ENCODE measurements around the gene PCBP3. TPM values are rescaled to one million over a fixed set of nuclear protein-coding genes. Genes with fewer than 3 reads are reported as not detected.

The PCBP3 gene
- total RNA-seq, 2 experiments from 2014 or later: 3.4 to 3.8 TPM

DNA sequence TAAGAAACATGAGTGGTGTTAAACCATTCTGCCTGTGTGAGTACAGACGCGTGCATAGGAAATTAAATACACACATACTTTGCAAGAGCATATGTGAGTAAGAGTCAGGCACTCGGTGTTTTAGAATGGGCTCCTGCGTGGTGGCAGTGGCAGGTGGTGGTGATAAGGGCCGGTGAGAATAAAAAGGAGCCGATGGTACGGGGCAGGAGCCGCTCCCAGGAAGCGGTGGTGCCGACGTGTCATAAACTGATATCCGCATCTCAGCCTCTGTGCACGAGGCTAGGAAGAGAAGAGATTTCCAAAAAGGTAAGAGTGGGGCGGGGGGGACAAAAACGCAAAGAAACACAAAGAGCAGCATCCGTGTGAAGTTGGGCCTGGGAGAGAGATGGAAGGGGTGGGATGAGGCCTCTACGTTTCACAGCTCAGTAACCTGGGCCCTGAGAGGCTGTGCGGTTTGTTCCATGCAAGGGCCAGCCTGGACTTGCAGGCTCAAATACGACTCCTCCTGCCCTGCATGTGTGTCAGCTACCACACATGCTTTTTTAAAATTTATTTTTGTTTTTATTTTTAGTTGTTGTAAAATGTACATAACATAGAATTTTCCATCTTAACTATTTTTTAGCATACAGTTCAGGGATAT is 210.3 kb downstream of the PCBP3 start:
- Mint-ChIP-seq H3K4me3 (no peak overlapping the region), H3K36me3 (ENCODE audit: low read depth) (no peaks in the 10 kb centered on the region), H3K9me3 (no peaks in the 10 kb centered on the region), H3K27ac (no peak overlapping the region), H3K4me1 (ENCODE audit: low read depth) (no peaks in the 10 kb centered on the region), H3K27me3 (no peaks in the 10 kb centered on the region)
- POLR2A ChIA-PET: no interaction called here
- TF ChIP-seq, protein P1, sequence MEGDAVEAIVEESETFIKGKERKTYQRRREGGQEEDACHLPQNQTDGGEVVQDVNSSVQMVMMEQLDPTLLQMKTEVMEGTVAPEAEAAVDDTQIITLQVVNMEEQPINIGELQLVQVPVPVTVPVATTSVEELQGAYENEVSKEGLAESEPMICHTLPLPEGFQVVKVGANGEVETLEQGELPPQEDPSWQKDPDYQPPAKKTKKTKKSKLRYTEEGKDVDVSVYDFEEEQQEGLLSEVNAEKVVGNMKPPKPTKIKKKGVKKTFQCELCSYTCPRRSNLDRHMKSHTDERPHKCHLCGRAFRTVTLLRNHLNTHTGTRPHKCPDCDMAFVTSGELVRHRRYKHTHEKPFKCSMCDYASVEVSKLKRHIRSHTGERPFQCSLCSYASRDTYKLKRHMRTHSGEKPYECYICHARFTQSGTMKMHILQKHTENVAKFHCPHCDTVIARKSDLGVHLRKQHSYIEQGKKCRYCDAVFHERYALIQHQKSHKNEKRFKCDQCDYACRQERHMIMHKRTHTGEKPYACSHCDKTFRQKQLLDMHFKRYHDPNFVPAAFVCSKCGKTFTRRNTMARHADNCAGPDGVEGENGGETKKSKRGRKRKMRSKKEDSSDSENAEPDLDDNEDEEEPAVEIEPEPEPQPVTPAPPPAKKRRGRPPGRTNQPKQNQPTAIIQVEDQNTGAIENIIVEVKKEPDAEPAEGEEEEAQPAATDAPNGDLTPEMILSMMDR (IDR thresholded peaks at IDR 0.05): no peak
- H3K9me3 ChIP-seq (ENCODE audit: control insufficient read depth in 1 of 2, insufficient read depth in 1 of 2, low read length in 2 of 2): peaks cover 0 to 3% of the 10 kb centered on the region in 2 experiments
- no peak overlapping the region for H3K27ac ChIP-seq (ENCODE audit: low read depth in 1 of 2, low read length in 2 of 2)
- peak in 1 of 14 experiments; percentile 10 for DNase-seq
- ATAC-seq (ENCODE audit: poor library complexity): no peak
- CTCF ChIA-PET: no interaction called here
- intact Hi-C loops (cut with DNase I, micrococcal nuclease): no loop called here
- H3K27me3 ChIP-seq (ENCODE audit: control insufficient read depth in 1 of 2, insufficient read depth in 2 of 2, low read length in 2 of 2): no peaks in the 10 kb centered on the region
- H3K4me1 ChIP-seq (ENCODE audit: insufficient read depth, low read length): no peaks in the 10 kb centered on the region
- no peak overlapping the region for H3K4me3 ChIP-seq (ENCODE audit: low read length)
- H3K36me3 ChIP-seq (ENCODE audit: insufficient read depth, low read length): no peaks in the 10 kb centered on the region

DNA sequence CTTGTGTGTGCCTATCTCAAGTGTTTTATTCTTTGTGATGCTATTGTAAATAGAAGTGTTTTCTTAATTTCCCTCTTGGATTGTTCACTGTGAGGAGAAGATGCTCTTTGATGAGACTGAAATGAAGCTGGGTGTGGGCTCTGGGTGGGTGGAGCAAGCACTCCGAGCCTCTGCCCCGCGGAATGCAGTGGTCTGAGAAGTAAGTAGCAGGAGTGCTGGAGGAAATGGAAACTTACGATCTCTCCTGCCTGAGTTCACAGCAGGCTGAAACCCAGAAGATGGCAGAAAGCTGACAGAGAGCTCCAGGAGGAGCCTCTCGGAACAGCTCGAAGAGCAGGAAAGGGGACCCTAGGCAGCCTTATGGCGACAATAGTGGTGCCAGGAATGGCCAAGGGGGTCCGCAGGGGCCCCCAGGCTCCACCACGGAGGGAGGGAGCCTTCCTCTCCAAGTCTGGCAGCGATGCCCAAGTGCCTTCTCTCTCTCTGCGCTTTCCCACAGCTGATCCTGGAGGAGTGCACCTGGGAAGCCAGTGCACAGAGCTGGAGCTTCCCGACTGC is 211.2 kb downstream of the PCBP3 start:
- ATAC-seq (ENCODE audit: poor library complexity): no peak
- Mint-ChIP-seq H3K36me3 (ENCODE audit: low read depth) (no peaks in the 10 kb centered on the region), H3K4me3 (no peak overlapping the region), H3K9me3 (no peaks in the 10 kb centered on the region), H3K27me3 (no peaks in the 10 kb centered on the region), H3K27ac (no peak overlapping the region), H3K4me1 (ENCODE audit: low read depth) (no peaks in the 10 kb centered on the region)
- TF ChIP-seq, protein P1 (IDR thresholded peaks at IDR 0.05): no peak
- ChIA-PET POLR2A (no interaction called here), CTCF (interaction anchor here (0.6 kb wide), 1 partner anchor 196 kb away, joined by 3 read pairs; no protein-coding TSS in a partner anchor)
- no peaks in the 10 kb centered on the region for H3K27me3 ChIP-seq (ENCODE audit: control insufficient read depth in 1 of 2, insufficient read depth in 2 of 2, low read length in 2 of 2)
- intact Hi-C loops (cut with DNase I, micrococcal nuclease): no loop called here
- no peak overlapping the region for H3K4me3 ChIP-seq (ENCODE audit: low read length)
- H3K4me1 ChIP-seq (ENCODE audit: insufficient read depth, low read length): no peaks in the 10 kb centered on the region
- no peak overlapping the region for H3K27ac ChIP-seq (ENCODE audit: low read depth in 1 of 2, low read length in 2 of 2)
- no peaks in the 10 kb centered on the region for H3K36me3 ChIP-seq (ENCODE audit: insufficient read depth, low read length)
- peak in 1 of 14 experiments; percentile 16 for DNase-seq
- peaks cover 0 to 3% of the 10 kb centered on the region in 2 experiments for H3K9me3 ChIP-seq (ENCODE audit: control insufficient read depth in 1 of 2, insufficient read depth in 1 of 2, low read length in 2 of 2)

DNA sequence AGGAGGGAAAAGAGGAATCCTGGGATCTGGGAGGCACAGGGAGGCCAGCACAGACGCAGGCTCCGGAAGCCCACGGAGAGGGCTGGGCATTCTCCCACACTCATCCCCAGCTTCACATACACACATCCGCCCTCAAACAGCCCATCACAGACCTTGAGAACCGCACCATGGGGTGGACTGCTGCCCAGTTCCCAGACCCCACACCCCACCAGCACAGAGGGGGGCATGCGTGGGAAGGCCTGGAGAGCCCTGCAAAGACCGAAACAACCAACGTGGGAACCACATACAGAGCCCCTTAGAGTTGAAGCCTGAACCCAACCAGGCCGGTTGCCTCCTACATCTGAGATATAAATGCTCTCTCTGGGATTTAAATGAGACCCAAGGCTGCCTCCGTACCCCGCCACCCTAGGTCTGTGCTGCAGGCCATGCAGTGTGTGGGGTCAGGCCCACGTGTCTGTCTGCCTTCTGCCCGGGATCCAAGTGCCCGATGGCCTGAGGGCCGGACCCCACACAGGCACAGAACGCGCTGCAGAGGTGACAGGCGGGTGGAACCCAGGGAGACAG is 211.8 kb downstream of the PCBP3 start:
- Histone ChIP-seq H3K27ac (ENCODE audit: low read depth in 1 of 2, low read length in 2 of 2) (no peak overlapping the region), H3K4me1 (ENCODE audit: insufficient read depth, low read length) (no peaks in the 10 kb centered on the region), H3K27me3 (ENCODE audit: control insufficient read depth in 1 of 2, insufficient read depth in 2 of 2, low read length in 2 of 2) (no peaks in the 10 kb centered on the region), H3K9me3 (ENCODE audit: control insufficient read depth in 1 of 2, insufficient read depth in 1 of 2, low read length in 2 of 2) (peaks cover 0 to 3% of the 10 kb centered on the region in 2 experiments), H3K4me3 (ENCODE audit: low read length) (no peak overlapping the region), H3K36me3 (ENCODE audit: insufficient read depth, low read length) (no peaks in the 10 kb centered on the region)
- ATAC-seq (ENCODE audit: poor library complexity) (no peak), DNase-seq (peak in 1 of 14 experiments; percentile 10)
- intact Hi-C loops (cut with DNase I, micrococcal nuclease): no loop called here
- no peaks in the 10 kb centered on the region for H3K36me3 Mint-ChIP-seq (ENCODE audit: low read depth)
- TF ChIP-seq, protein P1 (IDR thresholded peaks at IDR 0.05): no peak
- no peaks in the 10 kb centered on the region for H3K9me3 Mint-ChIP-seq
- H3K4me1 Mint-ChIP-seq (ENCODE audit: low read depth): no peaks in the 10 kb centered on the region
- ChIA-PET POLR2A (no interaction called here), CTCF (interaction anchor here (0.6 kb wide), 1 partner anchor 196 kb away, joined by 3 read pairs; no protein-coding TSS in a partner anchor)
- no peak overlapping the region for H3K4me3 Mint-ChIP-seq
- H3K27me3 Mint-ChIP-seq: no peaks in the 10 kb centered on the region
- no peak overlapping the region for H3K27ac Mint-ChIP-seq

Data from CD4-positive, alpha-beta T cell (primary cell).